Aorta (tissue), 5 donors: ENCODE data around the gene OR5AN1. TPM values are rescaled to one million over a fixed set of nuclear protein-coding genes. Genes with fewer than 3 reads are reported as not detected.
"Not testable (repeated sequence)": the region's sequence is repeated elsewhere in the genome, so short reads cannot be mapped to it uniquely, and the experiment has no call there.

Source experiments
- ATAC-seq: fragments of 200-7000 bp; cut with Tn5 transposase; one replicate; pipeline ENCODE4 v1.9.1; 2022; ENCODE audit warnings: moderate library complexity; ENCODE audit not compliant: low FRiP score
- DNase-seq, 2 donors: peaks; one replicate each; pipeline ENCODE4 v3.0.0-alpha.2; 2020
- H3K27ac ChIP-seq, 2 donors: one replicate each; pipeline ENCODE4 v1.5.1; 2013; ENCODE audit warnings: low read length in 2 of 2, mild to moderate bottlenecking in 2 of 2, moderate library complexity in 2 of 2, control low read depth in 1 of 2, inconsistent platforms in 1 of 2, low read depth in 1 of 2
- H3K27me3 ChIP-seq, 2 donors: one replicate each; pipeline ENCODE4 v1.6.1; 2013; ENCODE audit warnings: control low read depth in 1 of 2, low read length in 1 of 2, mild to moderate bottlenecking in 1 of 2, moderate library complexity in 1 of 2; ENCODE audit not compliant: insufficient read depth in 2 of 2, control insufficient read depth in 1 of 2
- H3K36me3 ChIP-seq, 2 donors: one replicate each; pipeline ENCODE4 v1.6.1; 2013; ENCODE audit warnings: control low read depth in 1 of 2, low read length in 1 of 2, mild to moderate bottlenecking in 1 of 2; ENCODE audit not compliant: insufficient read depth in 2 of 2, control insufficient read depth in 1 of 2
- H3K4me1 ChIP-seq, 2 donors: one replicate each; pipeline ENCODE4 v1.6.1; 2013; ENCODE audit warnings: low read length in 2 of 2, control low read depth in 1 of 2, mild to moderate bottlenecking in 1 of 2, moderate library complexity in 1 of 2; ENCODE audit not compliant: insufficient read depth in 2 of 2, control insufficient read depth in 1 of 2
- H3K4me3 ChIP-seq, 2 donors: one replicate each; pipeline ENCODE4 v1.5.1; 2013; ENCODE audit warnings: low read length in 2 of 2, control low read depth in 1 of 2, mild to moderate bottlenecking in 1 of 2
- H3K9me3 ChIP-seq: one replicate; pipeline ENCODE4 v1.6.1; 2013; ENCODE audit warnings: mild to moderate bottlenecking, low read length; ENCODE audit not compliant: control insufficient read depth
- WGBS, 2 donors: extraction: QIAGEN DNeasy Blood & Tissue Kit; methylation state at CpG; one replicate each; pipeline ENCODE4 v1.1.7; 2013; 5-methylcytosine and 5-hydroxymethylcytosine counted together
- intact Hi-C, 2 donors: fragments of 100-400 bp; cut with DNase I; formaldehyde crosslinking; loops; one replicate each; pipeline versions ENCODE4 v1.14.2 to v1.15.0; 2022
- polyA plus RNA-seq, 2 donors: library from polyadenylated mRNA; stranded (reverse); fragments of 200-250 nt; gene quantifications; one replicate each; pipeline ENCODE4 v1.2.3, GENCODE V29; 2013
- total RNA-seq, 2 donors: library from RNA; stranded (reverse); fragmentation: NEBNext Ultra II Directional; extraction: Animal tissue kit (Norgen Biotek cat#: 25700); gene quantifications; one replicate each; pipeline ENCODE4 v1.2.1, GENCODE V29; 2021
- donor health status: healthy with polysubstance abuse.
- donor health status: Bipolar disorder and iron deficiency.
- donor health status: DM: no; HTN: no; CAD: no.
- donor health status: DM: no; HTN: no; CAD: no.
- donor health status: DM: yes; HTN: yes; CAD: no.

Gene OR5AN1
- total and polyA plus RNA-seq, 4 donors = not detected

DNA sequence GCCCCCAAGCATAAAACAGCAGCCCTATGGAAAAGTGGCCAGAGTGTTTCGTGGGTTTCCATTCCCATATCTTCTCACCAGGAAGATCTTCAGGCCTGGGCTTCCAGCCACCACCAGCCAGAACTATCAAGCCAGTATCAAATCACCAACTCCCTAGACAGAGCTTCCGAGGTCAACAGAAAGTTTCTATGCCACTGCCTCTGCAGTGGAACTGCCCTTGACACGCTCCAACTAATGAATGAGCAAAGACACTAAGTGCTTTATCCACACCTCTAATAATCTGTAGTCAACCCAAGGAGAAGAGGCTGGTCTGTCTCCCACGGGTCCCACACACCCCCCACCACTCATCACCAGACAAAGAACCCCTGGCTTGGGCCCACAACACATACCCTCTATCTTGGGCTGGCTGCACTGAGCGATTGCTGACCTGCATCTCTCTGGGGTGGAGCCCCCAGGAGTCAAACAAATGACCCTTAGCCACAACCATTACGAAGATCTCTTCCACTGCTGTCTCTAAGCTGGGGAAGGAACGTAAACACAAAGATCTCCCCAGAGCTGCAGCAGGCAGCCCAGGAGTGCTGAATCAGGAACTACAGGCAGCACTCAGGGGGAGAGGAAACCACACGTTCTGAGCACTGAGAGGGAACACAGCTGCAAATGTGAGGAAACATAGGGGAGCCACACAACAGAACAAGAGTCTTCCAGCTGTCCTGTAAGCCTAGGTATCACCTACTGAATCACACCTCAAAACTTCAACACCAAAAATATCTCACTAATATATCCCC is 9.7 kb downstream of the OR5AN1 start:
- intact Hi-C loops = no loop called here
- H3K9me3 ChIP-seq = peaks cover 2% of the 10 kb centered on the region
- no peak for ATAC-seq
- 45 to 54% methylated on average over 8 of the region's 8 CpGs for WGBS, 2 donors
- H3K27ac ChIP-seq = no peak overlapping the region
- no peaks in the 10 kb centered on the region for H3K36me3 ChIP-seq
- no peaks in the 10 kb centered on the region for H3K27me3 ChIP-seq
- H3K4me1 ChIP-seq = no peaks in the 10 kb centered on the region
- no peak overlapping the region for H3K4me3 ChIP-seq
- DNase-seq = no peak

DNA sequence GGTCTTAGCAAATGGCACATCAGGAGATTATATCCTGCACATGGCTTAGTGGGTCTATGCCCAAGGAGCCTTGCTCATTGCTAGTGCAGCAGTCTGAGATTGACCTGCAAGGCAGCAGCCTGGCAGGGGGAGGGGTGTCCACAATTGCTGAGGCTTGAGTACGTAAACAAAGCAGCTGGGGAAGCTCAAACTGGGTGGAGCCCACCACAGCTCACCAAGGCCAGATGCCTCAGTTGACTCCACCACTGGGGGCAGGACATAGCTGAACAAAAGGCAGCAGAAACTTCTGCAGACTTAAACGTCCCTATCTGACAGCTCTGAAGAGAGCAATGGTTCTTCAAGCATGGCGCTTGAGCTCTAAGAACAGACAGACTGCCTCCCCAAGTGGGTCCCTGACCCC is 13.6 kb downstream of the OR5AN1 start:
- H3K9me3 ChIP-seq, ATAC-seq, H3K27ac ChIP-seq, intact Hi-C loops, H3K36me3 ChIP-seq, H3K27me3 ChIP-seq, H3K4me1 ChIP-seq, DNase-seq, H3K4me3 ChIP-seq: not testable (repeated sequence)
- 15 to 31% methylated on average over 3 of the region's 3 CpGs for WGBS, 2 donors

DNA sequence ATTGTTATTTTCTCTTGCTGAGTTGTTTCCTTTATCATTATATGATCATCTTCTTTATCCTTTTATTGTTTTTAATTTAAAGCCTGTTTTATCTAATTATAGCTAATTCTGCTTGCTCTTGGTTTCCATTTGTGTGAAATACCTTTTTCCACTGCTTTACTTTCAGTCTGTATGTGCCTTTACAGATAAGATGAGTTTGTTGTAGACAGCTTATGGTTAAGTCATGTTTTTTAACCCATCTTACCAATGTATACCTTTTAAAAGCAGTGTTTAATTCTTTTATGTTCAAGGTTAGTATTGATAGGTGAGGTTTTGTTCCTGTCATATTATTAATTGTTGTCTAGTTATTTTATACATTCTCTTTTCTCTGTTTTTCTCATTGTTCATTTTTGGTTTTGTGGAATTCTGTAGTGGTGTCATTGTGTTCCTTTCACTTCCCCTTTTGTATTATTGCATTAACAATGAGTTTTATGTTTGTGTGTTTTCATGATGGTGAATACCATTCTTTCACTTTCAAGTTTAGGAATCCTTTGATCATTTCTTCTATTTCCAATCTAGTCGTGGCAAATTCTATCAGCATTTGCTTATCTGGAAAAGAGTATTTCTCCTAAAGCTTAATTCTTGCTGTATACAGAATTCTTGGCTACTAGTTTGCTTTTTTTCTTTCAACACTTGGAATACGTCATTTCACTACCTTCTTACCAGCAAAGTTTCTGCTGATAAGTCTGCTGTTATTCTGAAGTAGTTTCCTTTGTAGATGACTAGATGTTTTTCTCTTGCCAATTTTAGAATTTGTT is 21.8 kb downstream of the OR5AN1 start:
- Histone ChIP-seq H3K27me3 (no peaks in the 10 kb centered on the region), H3K9me3 (no peaks in the 10 kb centered on the region), H3K4me1 (no peaks in the 10 kb centered on the region), H3K36me3 (no peaks in the 10 kb centered on the region), H3K4me3 (no peak overlapping the region), H3K27ac (no peak overlapping the region)
- ATAC-seq (no peak), DNase-seq (no peak)
- WGBS, 2 donors = 35 to 40% methylated on average over 2 of the region's 2 CpGs
- intact Hi-C loops = no loop called here

DNA sequence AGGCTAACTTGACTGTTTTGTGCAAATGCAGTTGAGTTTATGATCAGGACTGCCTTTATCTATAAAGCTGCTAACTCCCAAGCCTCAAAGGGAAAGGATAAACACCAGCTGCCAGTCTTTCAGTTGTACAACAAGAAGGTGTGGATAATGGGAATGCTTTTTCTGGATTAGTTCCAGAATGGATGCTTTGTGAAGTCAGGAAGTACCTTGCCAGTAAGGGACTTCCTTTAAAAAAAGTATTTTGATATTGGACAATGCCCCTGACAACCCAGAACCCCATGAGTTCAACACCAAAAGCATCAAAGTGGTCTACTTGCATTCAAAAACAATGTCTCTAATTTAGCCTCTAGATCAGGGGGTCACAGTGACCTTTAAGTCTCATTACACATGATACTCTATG is 35.5 kb downstream of the OR5AN1 start:
- intact Hi-C loops = no loop called here
- ATAC-seq = no peak
- Histone ChIP-seq H3K27me3 (no peaks in the 10 kb centered on the region), H3K4me1 (no peaks in the 10 kb centered on the region), H3K36me3 (no peaks in the 10 kb centered on the region), H3K4me3 (no peak overlapping the region), H3K27ac (no peak overlapping the region), H3K9me3 (no peaks in the 10 kb centered on the region)
- DNase-seq = no peak

GRCh38 chr11:59400461-59401261 is 42.0 kb downstream of the OR5AN1 start:
- 73 to 76% methylated on average over 3 of the region's 3 CpGs for WGBS, 2 donors
- Histone ChIP-seq H3K4me1 (no peaks in the 10 kb centered on the region), H3K27ac (no peak overlapping the region), H3K27me3 (no peaks in the 10 kb centered on the region), H3K4me3 (no peak overlapping the region), H3K36me3 (no peaks in the 10 kb centered on the region), H3K9me3 (no peaks in the 10 kb centered on the region)
- no peak for ATAC-seq
- intact Hi-C loops = no loop called here
- no peak for DNase-seq

DNA sequence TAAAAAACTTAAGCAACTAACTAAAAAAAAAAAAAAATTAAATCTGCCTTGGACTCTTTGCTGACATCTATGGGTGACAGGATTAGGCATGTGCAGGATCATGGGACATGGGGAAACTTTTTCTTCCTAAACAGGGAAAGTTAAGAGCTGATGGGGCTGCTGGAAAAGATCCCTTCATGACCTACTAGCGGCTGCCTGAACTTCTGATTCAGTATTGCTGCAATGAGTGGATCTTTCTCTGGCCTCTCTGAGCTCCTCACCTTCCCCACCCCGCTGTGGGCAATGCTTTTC is 42.5 kb downstream of the OR5AN1 start:
- no peak for ATAC-seq
- Histone ChIP-seq H3K36me3 (no peaks in the 10 kb centered on the region), H3K4me1 (no peaks in the 10 kb centered on the region), H3K4me3 (no peak overlapping the region), H3K27ac (no peak overlapping the region), H3K27me3 (no peaks in the 10 kb centered on the region), H3K9me3 (no peaks in the 10 kb centered on the region)
- WGBS, 2 donors = 48 to 51% methylated on average over 2 of the region's 2 CpGs
- intact Hi-C loops = no loop called here
- no peak for DNase-seq

DNA sequence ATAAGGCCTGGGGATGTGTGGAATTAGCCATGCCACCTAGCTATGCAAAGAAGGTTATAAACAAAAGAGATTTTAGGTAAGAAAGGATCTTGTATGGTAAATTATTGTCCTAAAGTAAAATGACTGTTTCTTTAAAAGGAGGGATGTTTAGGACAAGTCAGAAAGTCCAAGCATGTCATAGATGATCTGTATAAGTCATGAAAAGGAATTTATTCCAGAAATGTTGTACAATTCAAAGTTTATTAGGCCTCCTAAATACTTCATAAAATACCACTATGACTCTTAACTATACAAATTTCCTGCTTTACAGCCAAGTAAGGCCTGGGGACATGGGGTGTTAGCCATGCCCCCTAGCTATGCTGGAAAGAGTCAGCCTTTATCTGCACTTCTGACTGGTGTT is 44.9 kb downstream of the OR5AN1 start:
- ATAC-seq = no peak
- H3K4me1 ChIP-seq = no peaks in the 10 kb centered on the region
- no peak for DNase-seq
- no peaks in the 10 kb centered on the region for H3K9me3 ChIP-seq
- no peak overlapping the region for H3K4me3 ChIP-seq
- intact Hi-C loops = no loop called here
- H3K36me3 ChIP-seq = no peaks in the 10 kb centered on the region
- no peak overlapping the region for H3K27ac ChIP-seq
- H3K27me3 ChIP-seq = no peaks in the 10 kb centered on the region

DNA sequence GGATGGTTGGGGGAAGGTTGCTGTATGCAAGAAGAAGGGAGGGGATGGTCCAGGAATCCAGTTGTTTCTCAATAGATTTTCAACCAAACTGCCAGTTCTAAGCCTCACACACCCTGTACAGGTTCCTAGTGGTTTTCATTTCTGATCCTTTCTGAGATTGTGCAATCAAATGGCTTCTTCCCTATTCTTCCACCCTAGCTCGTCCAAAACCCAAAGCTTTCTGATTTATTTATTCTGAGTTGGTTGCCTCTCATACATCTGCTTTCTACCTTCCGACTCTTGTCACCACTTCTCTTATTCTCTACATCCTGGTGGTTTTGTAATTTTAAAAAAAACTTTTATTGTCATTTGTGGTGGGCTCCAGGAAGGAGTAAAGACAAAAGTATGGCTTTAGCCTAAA is 55.0 kb downstream of the OR5AN1 start:
- Histone ChIP-seq H3K36me3 (no peaks in the 10 kb centered on the region), H3K9me3 (peaks cover 2% of the 10 kb centered on the region), H3K4me1 (no peaks in the 10 kb centered on the region), H3K4me3 (no peak overlapping the region), H3K27me3 (no peaks in the 10 kb centered on the region), H3K27ac (no peak overlapping the region)
- no peak for ATAC-seq
- no peak for DNase-seq
- WGBS, 2 donors = 60 to 85% methylated on average over 2 of the region's 2 CpGs
- intact Hi-C loops = no loop called here
